Activated CD8-positive, alpha-beta T cell treated with anti-CD3 and anti-CD28 coated beads for 36 hours (primary cell): ENCODE data around the gene ZNF839. TPM values are rescaled to one million over a fixed set of nuclear protein-coding genes. Genes with fewer than 3 reads are reported as not detected.

Experiments used
- ATAC-seq: fragments of 200-7000 bp; cut with Tn5 transposase; one replicate; pipeline ENCODE4 v1.10.0; 2021; ENCODE audit warnings: mild to moderate bottlenecking, moderate library complexity
- CTCF ChIA-PET: fragments of 350-600 bp; sonication (Branson Sonifier 250); formaldehyde crosslinking; loops from one replicate; lab custom pipeline; 2021; ENCODE audit warnings: antibody characterized with exemption; lab: Charles Lee
- POLR2A ChIA-PET: fragments of 350-600 bp; sonication (Branson Sonifier 250); formaldehyde crosslinking; loops from one replicate; lab custom pipeline; 2021; ENCODE audit warnings: antibody characterized with exemption; lab: Charles Lee
- DNase-seq: peaks from one replicate; pipeline ENCODE4 v3.0.0-alpha.2; 2020
- H3K27ac Mint-ChIP-seq: one replicate; pipeline ENCODE4 v1.8.0; 2021; ENCODE audit warnings: mild to moderate bottlenecking, mixed read lengths
- H3K27me3 Mint-ChIP-seq: one replicate; pipeline ENCODE4 v1.8.0; 2021; ENCODE audit warnings: mixed read lengths
- H3K36me3 Mint-ChIP-seq: one replicate; pipeline ENCODE4 v1.8.0; 2021; ENCODE audit warnings: low read depth, mixed read lengths
- H3K4me1 Mint-ChIP-seq: one replicate; pipeline ENCODE4 v1.8.0; 2021; ENCODE audit warnings: low read depth, mixed read lengths
- H3K4me3 Mint-ChIP-seq: one replicate; pipeline ENCODE4 v1.8.0; 2021; ENCODE audit warnings: mild to moderate bottlenecking, moderate library complexity, mixed read lengths
- H3K9me3 Mint-ChIP-seq: one replicate; pipeline ENCODE4 v1.8.0; 2021; ENCODE audit warnings: mixed read lengths
- CTCF ChIP-seq: fragments of 200-600 bp; IDR thresholded peaks from one replicate; pipeline ENCODE4 v1.8.0; 2022; ENCODE audit warnings: antibody characterized with exemption, mild to moderate bottlenecking
- intact Hi-C: fragments of 100-400 bp; cut with micrococcal nuclease; formaldehyde crosslinking; loops from one replicate; pipeline ENCODE4 v1.10.0; 2022
- total RNA-seq, 2 experiments: library from RNA; stranded (reverse); gene quantifications; one replicate each; pipeline ENCODE4 v1.2.3, GENCODE V29; 2021

ZNF839 gene
- total RNA-seq, 2 experiments from 2014 or later = 16.7 to 18.6 TPM

- Mint-ChIP-seq H3K9me3 (no peaks in the 10 kb centered on the region), H3K27ac (no peak overlapping the region), H3K4me3 (no peak overlapping the region), H3K27me3 (no peaks in the 10 kb centered on the region), H3K4me1 (no peaks in the 10 kb centered on the region), H3K36me3 (no peaks in the 10 kb centered on the region)
- ChIA-PET POLR2A (interaction anchor here (0.6 kb wide), 1 partner anchor 59 kb away, joined by 3 read pairs; no protein-coding TSS in a partner anchor), CTCF (interaction anchor here (1.2 kb wide), 1 partner anchor 30 kb away, joined by 5 read pairs; no protein-coding TSS in a partner anchor)
- intact Hi-C loops = no loop called here
- DNase-seq (no peak), ATAC-seq (no peak)
- TF ChIP-seq CTCF = no peak
Measured at GRCh38 chr14:102283631-102284129, 35.9 kb upstream of the ZNF839 start.

GRCh38 chr14:102285106-102285505, 34.4 kb upstream of the ZNF839 start:
- Mint-ChIP-seq H3K4me1 (no peaks in the 10 kb centered on the region), H3K4me3 (no peak overlapping the region), H3K9me3 (no peaks in the 10 kb centered on the region), H3K36me3 (no peaks in the 10 kb centered on the region), H3K27ac (no peak overlapping the region), H3K27me3 (no peaks in the 10 kb centered on the region)
- ChIA-PET POLR2A (no interaction called here), CTCF (no interaction called here)
- intact Hi-C loops = no loop called here
- DNase-seq (no peak), ATAC-seq (no peak)
- no peak for TF ChIP-seq CTCF

DNA sequence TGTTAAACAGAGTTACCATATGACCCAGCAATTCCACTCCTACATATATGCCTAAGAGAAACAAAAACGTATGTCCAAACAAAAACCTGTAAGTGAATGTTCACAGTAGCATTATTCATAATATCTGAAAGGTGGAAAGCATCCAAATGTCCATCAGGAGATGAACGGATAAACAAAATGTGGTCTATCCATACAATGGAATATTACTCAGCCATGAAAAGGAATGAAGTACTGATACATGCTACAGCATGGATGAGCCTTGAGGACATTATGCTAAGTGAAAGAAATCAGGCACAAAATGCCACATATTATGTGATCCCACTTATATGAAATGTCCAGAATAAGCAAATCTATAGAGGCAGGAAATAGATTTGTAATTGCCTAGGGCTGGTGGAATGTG, 31.4 kb upstream of the ZNF839 start:
- H3K4me1 Mint-ChIP-seq = no peaks in the 10 kb centered on the region
- ChIA-PET POLR2A (no interaction called here), CTCF (no interaction called here)
- H3K27me3 Mint-ChIP-seq = no peaks in the 10 kb centered on the region
- H3K9me3 Mint-ChIP-seq = no peaks in the 10 kb centered on the region
- intact Hi-C loops = no loop called here
- no peak overlapping the region for H3K27ac Mint-ChIP-seq
- no peak for TF ChIP-seq CTCF
- DNase-seq = no peak
- ATAC-seq = no peak
- H3K4me3 Mint-ChIP-seq = no peak overlapping the region
- no peaks in the 10 kb centered on the region for H3K36me3 Mint-ChIP-seq

GRCh38 chr14:102292441-102292840, 27.1 kb upstream of the ZNF839 start:
- Mint-ChIP-seq H3K9me3 (no peaks in the 10 kb centered on the region), H3K4me3 (no peak overlapping the region), H3K27ac (no peak overlapping the region), H3K36me3 (no peaks in the 10 kb centered on the region), H3K27me3 (no peaks in the 10 kb centered on the region), H3K4me1 (no peaks in the 10 kb centered on the region)
- intact Hi-C loops = no loop called here
- TF ChIP-seq CTCF = no peak
- ChIA-PET POLR2A (interaction anchor here (0.5 kb wide), 1 partner anchor 570 kb away, joined by 3 read pairs; no protein-coding TSS in a partner anchor), CTCF (interaction anchor here (0.6 to 1.4 kb wide), 3 partner anchors 13 to 24 kb away, joined by 4 to 5 read pairs (median 4); no protein-coding TSS in a partner anchor)
- DNase-seq (no peak), ATAC-seq (no peak)

DNA sequence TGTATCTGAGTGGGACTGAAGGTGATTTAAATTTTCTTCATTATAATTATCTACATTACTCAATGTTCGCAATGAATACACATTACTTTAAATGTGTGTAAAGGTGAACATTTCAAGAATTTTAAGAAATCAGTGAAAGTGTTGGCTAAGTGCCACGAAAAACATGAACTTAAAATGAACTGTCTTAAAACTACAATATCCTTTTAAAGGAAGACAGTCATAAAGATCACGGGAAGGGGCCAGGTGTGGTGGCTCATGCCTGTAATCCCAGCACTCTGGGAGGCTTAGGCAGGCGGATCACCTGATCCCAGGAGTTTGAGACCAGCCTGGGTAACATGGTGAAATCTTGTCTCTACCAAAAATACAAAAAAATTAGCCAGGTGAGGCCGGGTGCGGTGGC, 25.8 kb upstream of the ZNF839 start:
- Mint-ChIP-seq H3K4me3 (no peak overlapping the region), H3K9me3 (peaks cover 2% of the 10 kb centered on the region), H3K27me3 (no peaks in the 10 kb centered on the region), H3K4me1 (no peaks in the 10 kb centered on the region), H3K27ac (no peak overlapping the region), H3K36me3 (no peaks in the 10 kb centered on the region)
- ChIA-PET CTCF (no interaction called here), POLR2A (no interaction called here)
- TF ChIP-seq CTCF = no peak
- intact Hi-C loops = no loop called here
- DNase-seq = no peak
- ATAC-seq = no peak
